Left ventricle myocardium inferior (tissue), 1 donor: ENCODE data around the gene BRIP1. TPM values are rescaled to one million over a fixed set of nuclear protein-coding genes. Genes with fewer than 3 reads are reported as not detected.
"Not testable (repeated sequence)": the region's sequence is repeated elsewhere in the genome, so short reads cannot be mapped to it uniquely, and the experiment has no call there.

ENCODE experiments used
- DNase-seq: peaks from one replicate; pipeline ENCODE4 v3.0.0-alpha.2; 2020
- H3K27ac ChIP-seq: fragments of 200-600 bp; replicated peaks from 2 replicates; pipeline ENCODE4 v1.8.0; 2021
- H3K27me3 ChIP-seq: fragments of 200-600 bp; 2 replicates; pipeline ENCODE4 v1.8.0; 2021; ENCODE audit warnings: low read depth
- H3K36me3 ChIP-seq: fragments of 200-600 bp; 2 replicates; pipeline ENCODE4 v1.8.0; 2021
- H3K4me1 ChIP-seq: fragments of 200-600 bp; 2 replicates; pipeline ENCODE4 v1.8.0; 2021
- H3K4me3 ChIP-seq: fragments of 200-600 bp; 2 replicates; pipeline ENCODE4 v1.8.0; 2021; ENCODE audit warnings: mild to moderate bottlenecking, moderate library complexity
- H3K9me3 ChIP-seq: fragments of 200-600 bp; replicated peaks from 2 replicates; pipeline ENCODE4 v1.8.0; 2021
- intact Hi-C: fragments of 100-400 bp; cut with micrococcal nuclease; formaldehyde crosslinking; loops from one replicate; pipeline ENCODE4 v1.11.0; 2022
- total RNA-seq: library from RNA; stranded (reverse); fragmentation: NEBNext Ultra II Directional; extraction: Animal tissue kit (Norgen Biotek cat#: 25700); gene quantifications from one replicate; pipeline ENCODE4 v1.2.1, GENCODE V29; 2021
- TF ChIP-seq, protein P1 (sequence below): fragments of 200-600 bp; IDR thresholded peaks from 2 replicates; pipeline ENCODE4 v1.8.0; 2021; ENCODE audit warnings: antibody characterized with exemption, mild to moderate bottlenecking, borderline replicate concordance
- donor health status: DM: no; HTN: yes; CAD: no; lungs with severe emphysema.

The BRIP1 gene
- total RNA-seq, 1 donor from 2014 or later: 0.22 TPM

DNA sequence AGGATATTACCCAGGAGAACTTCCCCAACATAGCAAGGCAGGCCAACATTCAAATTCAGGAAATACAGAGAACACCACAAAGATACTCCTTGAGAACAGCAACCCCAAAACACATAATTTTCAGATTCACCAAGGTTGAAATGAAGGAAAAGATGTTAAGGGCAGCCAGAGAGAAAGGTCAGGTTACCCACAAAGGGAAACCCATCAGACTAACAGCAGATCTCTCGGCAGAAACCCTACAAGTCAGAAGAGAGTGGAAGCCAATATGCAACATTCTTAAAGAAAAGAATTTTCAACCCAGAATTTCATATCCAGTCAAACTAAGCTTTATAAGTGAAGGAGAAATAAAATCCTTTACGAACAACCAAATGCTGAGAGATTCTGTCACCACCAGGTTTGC, 188.7 kb downstream of the BRIP1 start:
- H3K9me3 ChIP-seq, DNase-seq, intact Hi-C loops, H3K27me3 ChIP-seq, H3K4me3 ChIP-seq, H3K36me3 ChIP-seq, H3K27ac ChIP-seq, H3K4me1 ChIP-seq: not testable (repeated sequence)

DNA sequence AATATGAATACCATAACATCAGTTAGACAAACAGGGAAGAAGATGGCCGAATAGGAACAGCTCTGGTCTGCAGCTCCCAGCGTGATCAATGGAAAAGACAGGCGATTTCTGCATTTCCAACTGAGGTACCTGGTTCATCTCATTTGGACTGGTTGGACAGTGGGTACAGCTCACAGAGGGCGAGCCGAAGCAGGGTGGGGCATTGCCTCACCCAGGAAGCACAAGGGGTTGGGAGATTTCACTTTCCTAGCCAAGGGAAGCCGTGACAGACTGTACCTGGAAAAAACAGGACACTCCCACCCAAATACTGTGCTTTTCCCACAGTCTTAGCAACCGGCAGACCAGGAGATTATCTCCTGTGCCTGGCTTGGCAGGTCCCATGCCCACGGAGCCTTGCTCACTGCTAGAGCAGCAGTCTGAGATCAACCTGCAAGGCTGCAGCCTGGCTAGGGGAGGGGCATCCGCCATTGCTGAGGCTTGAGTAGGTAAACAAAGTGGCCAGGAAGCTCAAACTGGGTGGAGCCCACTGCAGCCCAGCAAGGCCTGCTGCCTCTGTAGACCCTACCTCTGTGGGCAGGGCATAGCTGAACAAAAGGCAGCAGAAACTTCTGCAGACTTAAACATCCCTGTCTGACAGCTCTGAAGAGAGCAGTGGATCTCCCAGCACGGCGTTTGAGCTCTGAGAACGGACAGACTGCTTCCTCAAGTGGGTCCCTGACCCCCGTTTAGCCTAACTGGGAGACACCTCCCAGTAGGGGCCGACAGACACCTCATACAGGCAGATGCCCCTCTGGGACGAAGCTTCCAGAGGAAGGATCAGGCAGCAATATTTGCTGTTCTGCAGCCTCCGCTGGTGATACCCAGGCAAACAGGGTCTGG, 190.1 kb downstream of the BRIP1 start:
- DNase-seq, H3K9me3 ChIP-seq: not testable (repeated sequence)

DNA sequence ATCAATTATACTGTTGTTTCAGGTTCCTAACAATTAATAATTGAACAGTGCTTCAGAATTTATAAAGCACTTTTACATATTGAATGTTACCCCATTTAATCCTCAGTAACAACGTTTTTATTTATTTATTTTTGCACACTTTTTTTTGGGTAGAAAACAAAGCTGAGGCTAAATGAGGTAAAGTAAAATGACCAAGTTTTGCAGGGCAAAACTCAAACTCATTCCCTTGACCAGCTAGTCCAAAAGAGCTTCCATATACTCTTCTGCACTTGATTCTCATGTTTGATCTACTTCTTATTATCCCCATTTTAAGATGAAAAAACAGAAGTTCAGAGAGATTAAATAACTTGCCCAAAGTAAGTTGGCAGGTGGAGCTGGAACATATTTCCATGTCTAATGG, 191.2 kb downstream of the BRIP1 start:
- Histone ChIP-seq H3K4me3 (no peak overlapping the region), H3K36me3 (no peaks in the 10 kb centered on the region), H3K27ac (no peak overlapping the region), H3K27me3 (no peaks in the 10 kb centered on the region), H3K9me3 (no peaks in the 10 kb centered on the region), H3K4me1 (no peaks in the 10 kb centered on the region)
- DNase-seq: no peak
- intact Hi-C loops: no loop called here
- TF ChIP-seq, protein P1, sequence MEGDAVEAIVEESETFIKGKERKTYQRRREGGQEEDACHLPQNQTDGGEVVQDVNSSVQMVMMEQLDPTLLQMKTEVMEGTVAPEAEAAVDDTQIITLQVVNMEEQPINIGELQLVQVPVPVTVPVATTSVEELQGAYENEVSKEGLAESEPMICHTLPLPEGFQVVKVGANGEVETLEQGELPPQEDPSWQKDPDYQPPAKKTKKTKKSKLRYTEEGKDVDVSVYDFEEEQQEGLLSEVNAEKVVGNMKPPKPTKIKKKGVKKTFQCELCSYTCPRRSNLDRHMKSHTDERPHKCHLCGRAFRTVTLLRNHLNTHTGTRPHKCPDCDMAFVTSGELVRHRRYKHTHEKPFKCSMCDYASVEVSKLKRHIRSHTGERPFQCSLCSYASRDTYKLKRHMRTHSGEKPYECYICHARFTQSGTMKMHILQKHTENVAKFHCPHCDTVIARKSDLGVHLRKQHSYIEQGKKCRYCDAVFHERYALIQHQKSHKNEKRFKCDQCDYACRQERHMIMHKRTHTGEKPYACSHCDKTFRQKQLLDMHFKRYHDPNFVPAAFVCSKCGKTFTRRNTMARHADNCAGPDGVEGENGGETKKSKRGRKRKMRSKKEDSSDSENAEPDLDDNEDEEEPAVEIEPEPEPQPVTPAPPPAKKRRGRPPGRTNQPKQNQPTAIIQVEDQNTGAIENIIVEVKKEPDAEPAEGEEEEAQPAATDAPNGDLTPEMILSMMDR: no peak

More for the DNA sequence above, 190.1 kb downstream of the BRIP1 start:
- H3K27ac ChIP-seq, H3K36me3 ChIP-seq, intact Hi-C loops, H3K4me3 ChIP-seq, H3K4me1 ChIP-seq, H3K27me3 ChIP-seq: not testable (repeated sequence)

- Histone ChIP-seq H3K9me3 (no peaks in the 10 kb centered on the region), H3K36me3 (no peaks in the 10 kb centered on the region), H3K4me1 (no peaks in the 10 kb centered on the region), H3K27ac (no peak overlapping the region), H3K27me3 (no peaks in the 10 kb centered on the region), H3K4me3 (no peak overlapping the region)
- no peak for DNase-seq
- TF ChIP-seq, protein P1: no peak
- intact Hi-C loops: no loop called here
These were observed 192.6 kb downstream of the BRIP1 start for GRCh38 chr17:61670691-61671090.

GRCh38 chr17:61669522-61669921, 193.8 kb downstream of the BRIP1 start:
- H3K9me3 ChIP-seq: peaks cover under 1% of the 10 kb centered on the region
- DNase-seq: no peak
- no peaks in the 10 kb centered on the region for H3K4me1 ChIP-seq
- TF ChIP-seq, protein P1: no peak
- no peaks in the 10 kb centered on the region for H3K36me3 ChIP-seq
- intact Hi-C loops: no loop called here
- H3K4me3 ChIP-seq: no peak overlapping the region
- no peaks in the 10 kb centered on the region for H3K27me3 ChIP-seq
- H3K27ac ChIP-seq: no peak overlapping the region

- Histone ChIP-seq H3K4me1 (no peaks in the 10 kb centered on the region), H3K9me3 (peaks cover 9% of the 10 kb centered on the region), H3K27me3 (no peaks in the 10 kb centered on the region), H3K4me3 (no peak overlapping the region), H3K36me3 (no peaks in the 10 kb centered on the region), H3K27ac (no peak overlapping the region)
- DNase-seq: no peak
- intact Hi-C loops: no loop called here
- TF ChIP-seq, protein P1: no peak
These were observed 194.8 kb downstream of the BRIP1 start for GRCh38 chr17:61668486-61668885.

GRCh38 chr17:61666406-61667088, 196.8 kb downstream of the BRIP1 start:
- H3K27me3 ChIP-seq, H3K9me3 ChIP-seq, H3K36me3 ChIP-seq, H3K27ac ChIP-seq, intact Hi-C loops, DNase-seq, H3K4me1 ChIP-seq, H3K4me3 ChIP-seq: not testable (repeated sequence)
